Activated naive CD4-positive, alpha-beta T cell treated with anti-CD3 and anti-CD28 coated beads, Interleukin-2, amount 10 ng/mL, durations not matched to agents 7 days and 5 days (primary cell): Measurements from ENCODE around the gene CDK5.
A peak's percentile ranks its signal among the peaks of the same experiment; 100 is the strongest.

Source experiments
- CTCF ChIA-PET: fragments of 350-600 bp; sonication (Branson Sonifier 250); formaldehyde crosslinking; loops from one replicate; lab custom pipeline; 2021; ENCODE audit warnings: antibody characterized with exemption; lab: Charles Lee
- DNase-seq: peaks from one replicate; pipeline ENCODE4 v3.0.0-alpha.2; 2020
- H3K27ac Mint-ChIP-seq: one replicate; pipeline ENCODE4 v1.8.0; 2021; ENCODE audit warnings: mild to moderate bottlenecking, moderate library complexity, mixed read lengths
- H3K27me3 Mint-ChIP-seq: one replicate; pipeline ENCODE4 v1.8.0; 2021; ENCODE audit warnings: mild to moderate bottlenecking, mixed read lengths
- H3K36me3 Mint-ChIP-seq: one replicate; pipeline ENCODE4 v1.8.0; 2021; ENCODE audit warnings: mixed read lengths
- H3K4me1 Mint-ChIP-seq: one replicate; pipeline ENCODE4 v1.8.0; 2021; ENCODE audit warnings: mixed read lengths
- H3K4me3 Mint-ChIP-seq: one replicate; pipeline ENCODE4 v1.8.0; 2021; ENCODE audit warnings: mild to moderate bottlenecking, moderate library complexity, mixed read lengths
- H3K9me3 Mint-ChIP-seq: one replicate; pipeline ENCODE4 v1.8.0; 2021; ENCODE audit warnings: mixed read lengths

Gene CDK5

GRCh38 chr7:151082141-151083070 lies 24.7 kb upstream of the CDK5 start:
- Mint-ChIP-seq H3K27ac (peak overlapping the region; percentile 83), H3K4me3 (peak overlapping the region; percentile 85), H3K4me1 (peaks cover 60% of the 10 kb centered on the region), H3K9me3 (no peaks in the 10 kb centered on the region), H3K36me3 (peaks cover 13% of the 10 kb centered on the region), H3K27me3 (peaks cover 31% of the 10 kb centered on the region)
- DNase-seq: no peak
- CTCF ChIA-PET: interaction anchor here (0.8 to 1.1 kb wide), 2 partner anchors 14 to 64 kb away, joined by 3 to 4 read pairs; no protein-coding TSS in a partner anchor

GRCh38 chr7:151081170-151082101 lies 23.7 kb upstream of the CDK5 start:
- Mint-ChIP-seq H3K27me3 (peaks cover 23% of the 10 kb centered on the region), H3K9me3 (no peaks in the 10 kb centered on the region), H3K27ac (no peak overlapping the region), H3K4me1 (peaks cover 56% of the 10 kb centered on the region), H3K4me3 (peak overlapping the region; percentile 91), H3K36me3 (peaks cover 14% of the 10 kb centered on the region)
- CTCF ChIA-PET: no interaction called here
- no peak for DNase-seq

- Mint-ChIP-seq H3K27me3 (peaks cover 18% of the 10 kb centered on the region), H3K36me3 (peaks cover 18% of the 10 kb centered on the region), H3K4me1 (peaks cover 52% of the 10 kb centered on the region), H3K9me3 (no peaks in the 10 kb centered on the region), H3K4me3 (peak within 1 kb of the TSS; percentile 91), H3K27ac (peak within 1 kb of the TSS; percentile 87)
- DNase-seq: peak; percentile 93
- CTCF ChIA-PET: no interaction called here
These were observed 22.9 kb upstream of the CDK5 start, which contains the start of gene FASTK for GRCh38 chr7:151080522-151081169. Gene FASTK, minus strand, starts transcription at chr7:151080809. Its CDS starts 43 bp downstream, at chr7:151080766.

- CTCF ChIA-PET: no interaction called here
- peak; percentile 50 for DNase-seq
- H3K4me1 Mint-ChIP-seq: peaks cover 46% of the 10 kb centered on the region
- H3K36me3 Mint-ChIP-seq: peaks cover 24% of the 10 kb centered on the region
- H3K9me3 Mint-ChIP-seq: no peaks in the 10 kb centered on the region
- peaks cover 13% of the 10 kb centered on the region for H3K27me3 Mint-ChIP-seq
- H3K27ac Mint-ChIP-seq: peak overlapping the region; percentile 87
- peak overlapping the region; percentile 91 for H3K4me3 Mint-ChIP-seq
These were observed 22.4 kb upstream of the CDK5 start for GRCh38 chr7:151080067-151080521.

- Mint-ChIP-seq H3K36me3 (peaks cover 27% of the 10 kb centered on the region), H3K4me1 (peaks cover 42% of the 10 kb centered on the region)
These were observed 21.7 kb upstream of the CDK5 start for GRCh38 chr7:151079199-151079910.

GRCh38 chr7:151078233-151079040 lies 20.7 kb upstream of the CDK5 start:
- Mint-ChIP-seq H3K27ac (no peak overlapping the region), H3K4me3 (peak overlapping the region; percentile 91), H3K9me3 (no peaks in the 10 kb centered on the region), H3K36me3 (peaks cover 30% of the 10 kb centered on the region), H3K27me3 (peaks cover 1% of the 10 kb centered on the region), H3K4me1 (peaks cover 35% of the 10 kb centered on the region)
- CTCF ChIA-PET: interaction anchor here (1.2 to 1.6 kb wide), 3 partner anchors 13 to 33 kb away, joined by 3 to 4 read pairs (median 4); no protein-coding TSS in a partner anchor
- DNase-seq: no peak

More at GRCh38 chr7:151079199-151079910, 21.7 kb upstream of the CDK5 start:
- no peak for DNase-seq
- H3K27ac Mint-ChIP-seq: peak overlapping the region; percentile 87
- H3K27me3 Mint-ChIP-seq: peaks cover 5% of the 10 kb centered on the region
- H3K4me3 Mint-ChIP-seq: peak overlapping the region; percentile 91
- CTCF ChIA-PET: no interaction called here
- H3K9me3 Mint-ChIP-seq: no peaks in the 10 kb centered on the region

GRCh38 chr7:151077705-151078232 lies 20.1 kb upstream of the CDK5 start:
- no peaks in the 10 kb centered on the region for H3K9me3 Mint-ChIP-seq
- no peak for DNase-seq
- H3K27ac Mint-ChIP-seq: no peak overlapping the region
- peaks cover 29% of the 10 kb centered on the region for H3K36me3 Mint-ChIP-seq
- peaks cover 33% of the 10 kb centered on the region for H3K4me1 Mint-ChIP-seq
- H3K27me3 Mint-ChIP-seq: no peaks in the 10 kb centered on the region
- H3K4me3 Mint-ChIP-seq: peak overlapping the region; percentile 54
- CTCF ChIA-PET: interaction anchor here (1.2 to 1.6 kb wide), 3 partner anchors 14 to 34 kb away, joined by 3 to 4 read pairs (median 4); no protein-coding TSS in a partner anchor

- no peaks in the 10 kb centered on the region for H3K27me3 Mint-ChIP-seq
- H3K9me3 Mint-ChIP-seq: no peaks in the 10 kb centered on the region
- peaks cover 27% of the 10 kb centered on the region for H3K4me1 Mint-ChIP-seq
- H3K36me3 Mint-ChIP-seq: peaks cover 29% of the 10 kb centered on the region
- no peak for DNase-seq
- H3K4me3 Mint-ChIP-seq: no peak overlapping the region
- no peak overlapping the region for H3K27ac Mint-ChIP-seq
- CTCF ChIA-PET: interaction anchor here (1.1 to 1.6 kb wide), 6 partner anchors 14 to 115 kb away, joined by 3 to 4 read pairs (median 4); no protein-coding TSS in a partner anchor
These were observed 19.4 kb upstream of the CDK5 start for GRCh38 chr7:151076863-151077704.

GRCh38 chr7:151075978-151076426 lies 18.3 kb upstream of the CDK5 start:
- Mint-ChIP-seq H3K9me3 (no peaks in the 10 kb centered on the region), H3K27ac (no peak overlapping the region), H3K4me1 (peaks cover 20% of the 10 kb centered on the region), H3K27me3 (no peaks in the 10 kb centered on the region), H3K4me3 (no peak overlapping the region), H3K36me3 (peaks cover 31% of the 10 kb centered on the region)
- CTCF ChIA-PET: interaction anchor here (1.1 to 1.2 kb wide), 3 partner anchors 13 to 114 kb away, joined by 3 to 4 read pairs (median 3); no protein-coding TSS in a partner anchor
- no peak for DNase-seq

- H3K27me3 Mint-ChIP-seq: no peaks in the 10 kb centered on the region
- H3K27ac Mint-ChIP-seq: no peak overlapping the region
- DNase-seq: no peak
- CTCF ChIA-PET: no interaction called here
- H3K4me1 Mint-ChIP-seq: peaks cover 20% of the 10 kb centered on the region
- H3K36me3 Mint-ChIP-seq: peaks cover 32% of the 10 kb centered on the region
- no peak overlapping the region for H3K4me3 Mint-ChIP-seq
- H3K9me3 Mint-ChIP-seq: no peaks in the 10 kb centered on the region
These were observed 17.9 kb upstream of the CDK5 start for GRCh38 chr7:151075662-151075971.

GRCh38 chr7:151074817-151075661 lies 17.3 kb upstream of the CDK5 start:
- H3K36me3 Mint-ChIP-seq: peaks cover 31% of the 10 kb centered on the region
- DNase-seq: no peak
- CTCF ChIA-PET: no interaction called here
- H3K9me3 Mint-ChIP-seq: no peaks in the 10 kb centered on the region
- H3K4me1 Mint-ChIP-seq: peaks cover 20% of the 10 kb centered on the region
- no peak overlapping the region for H3K4me3 Mint-ChIP-seq
- no peaks in the 10 kb centered on the region for H3K27me3 Mint-ChIP-seq
- no peak overlapping the region for H3K27ac Mint-ChIP-seq
